Naive thymus-derived CD8-positive, alpha-beta T cell (primary cell): ENCODE measurements around the gene HOXC11. TPM values are rescaled to one million over a fixed set of nuclear protein-coding genes. Genes with fewer than 3 reads are reported as not detected.

ENCODE experiments used
- ATAC-seq, 2 donors: fragments of 150-1000 bp; cut with Tn5 transposase in 1 of 2; sonication (Bioruptor Pico), chemical (Tn5 transposase) in 1 of 2; 1 replicate in 1 of 2; 2 replicates in 1 of 2; pipeline ENCODE4 v1.10.0; 2021; ENCODE audit warnings: mild to moderate bottlenecking in 2 of 2, moderate library complexity in 2 of 2
- POLR2A ChIA-PET: fragments of 350-600 bp; sonication (Branson Sonifier 250); formaldehyde crosslinking; loops from one replicate; lab custom pipeline; 2021; ENCODE audit warnings: antibody characterized with exemption; lab: Charles Lee
- DNase-seq, 10 donors: peaks; one replicate each; pipeline versions ENCODE4 v3.0.0 to v3.0.0-alpha.2; 2020 to 2022
- H3K27ac Mint-ChIP-seq, 10 donors: one replicate each; pipeline ENCODE4 v1.8.0; 2020 to 2022; ENCODE audit warnings: mild to moderate bottlenecking in 10 of 10, mixed read lengths in 10 of 10, moderate library complexity in 4 of 10, inconsistent platforms in 1 of 10
- H3K27me3 Mint-ChIP-seq, 5 donors: one replicate each; pipeline ENCODE4 v1.8.0; 2021 to 2022; ENCODE audit warnings: mixed read lengths in 5 of 5
- H3K36me3 Mint-ChIP-seq, 3 donors: one replicate each; pipeline ENCODE4 v1.8.0; 2020 to 2022; ENCODE audit warnings: mixed read lengths in 3 of 3, mild to moderate bottlenecking in 2 of 3, inconsistent platforms in 1 of 3
- H3K4me1 Mint-ChIP-seq, 4 donors: one replicate each; pipeline ENCODE4 v1.8.0; 2021 to 2022; ENCODE audit warnings: mixed read lengths in 4 of 4
- H3K4me3 Mint-ChIP-seq, 10 donors: one replicate each; pipeline ENCODE4 v1.8.0; 2020 to 2022; ENCODE audit warnings: mild to moderate bottlenecking in 10 of 10, mixed read lengths in 10 of 10, moderate library complexity in 6 of 10, inconsistent platforms in 1 of 10
- H3K9me3 Mint-ChIP-seq, 9 donors: one replicate each; pipeline ENCODE4 v1.8.0; 2020 to 2022; ENCODE audit warnings: mixed read lengths in 9 of 9, mild to moderate bottlenecking in 3 of 9, inconsistent platforms in 1 of 9, moderate library complexity in 1 of 9
- polyA plus RNA-seq, 3 donors: library from polyadenylated mRNA; unstranded; fragments of 300-500 nt; fragmentation: Illumina TruSeq; gene quantifications; one replicate each; pipeline ENCODE4 v1.2.3, GENCODE V29; 2021
- total RNA-seq, 8 experiments: library from RNA in 2 of 8; stranded (reverse) in 2 of 8; gene quantifications; one replicate each; pipeline ENCODE4 v1.2.3 and lab custom pipeline; 2021 to 2026

The HOXC11 gene
- total and polyA plus RNA-seq, 5 experiments from 2014 or later, result not detected

- ATAC-seq (no peak), DNase-seq (no peak)
- peak overlapping the region in 2 of 10 donors; percentile 23 to 29 for H3K27ac Mint-ChIP-seq
- H3K36me3 Mint-ChIP-seq, result peaks cover 3 to 18% (median 11%) of the 10 kb centered on the region in 3 donors
- H3K4me1 Mint-ChIP-seq, result peaks cover 21 to 45% (median 40%) of the 10 kb centered on the region in 4 donors
- POLR2A ChIA-PET, result interaction anchor here (0.8 kb wide), 1 partner anchor 13 kb away, joined by 3 read pairs; no protein-coding TSS in a partner anchor
- H3K9me3 Mint-ChIP-seq, result peaks cover 0 to 5% (median 0%) of the 10 kb centered on the region in 9 donors
- H3K27me3 Mint-ChIP-seq, result peaks cover 66 to 94% (median 82%) of the 10 kb centered on the region in 5 donors
- peak overlapping the region in 6 of 10 donors; percentile 1 to 66 (median 24) for H3K4me3 Mint-ChIP-seq
Measured at GRCh38 chr12:53963434-53964314, 9.3 kb upstream of the HOXC11 start.

- peak overlapping the region in 1 of 10 donors; percentile 23 for H3K27ac Mint-ChIP-seq
Measured at GRCh38 chr12:53964315-53964713, 8.6 kb upstream of the HOXC11 start.

GRCh38 chr12:53965281-53966084 lies 7.4 kb upstream of the HOXC11 start:
- Mint-ChIP-seq H3K4me3 (peak overlapping the region; percentile 2 to 77 (median 56)), H3K9me3 (peaks cover 0 to 5% (median 0%) of the 10 kb centered on the region in 9 donors), H3K4me1 (peaks cover 21 to 38% (median 35%) of the 10 kb centered on the region in 4 donors), H3K36me3 (peaks cover 0 to 15% (median 7%) of the 10 kb centered on the region in 3 donors), H3K27ac (peak overlapping the region in 2 of 10 donors; percentile 20 to 85), H3K27me3 (peaks cover 63 to 94% (median 84%) of the 10 kb centered on the region in 5 donors)
- POLR2A ChIA-PET, result interaction anchor here (0.6 kb wide), 1 partner anchor 10 kb away, joined by 4 read pairs; no protein-coding TSS in a partner anchor
- ATAC-seq (no peak), DNase-seq (no peak)

More at GRCh38 chr12:53964315-53964713, 8.6 kb upstream of the HOXC11 start:
- POLR2A ChIA-PET, result interaction anchor here (0.8 kb wide), 1 partner anchor 12 kb away, joined by 3 read pairs; no protein-coding TSS in a partner anchor
- Mint-ChIP-seq H3K4me3 (peak overlapping the region in 7 of 10 donors; percentile 2 to 67 (median 46)), H3K4me1 (peaks cover 21 to 45% (median 40%) of the 10 kb centered on the region in 4 donors), H3K27me3 (peaks cover 70 to 94% (median 83%) of the 10 kb centered on the region in 5 donors), H3K9me3 (peaks cover 0 to 5% (median 0%) of the 10 kb centered on the region in 9 donors), H3K36me3 (peaks cover 3 to 18% (median 11%) of the 10 kb centered on the region in 3 donors)
- DNase-seq (no peak), ATAC-seq (no peak)

- H3K4me1 Mint-ChIP-seq, result peaks cover 21 to 38% (median 34%) of the 10 kb centered on the region in 4 donors
- no peak overlapping the region for H3K27ac Mint-ChIP-seq
- H3K9me3 Mint-ChIP-seq, result peaks cover 0 to 5% (median 0%) of the 10 kb centered on the region in 9 donors
- POLR2A ChIA-PET, result interaction anchor here (0.7 kb wide), 1 partner anchor 22 kb away, joined by 5 read pairs; no protein-coding TSS in a partner anchor
- DNase-seq, result no peak
- peak overlapping the region in 9 of 10 donors; percentile 54 to 85 (median 74) for H3K4me3 Mint-ChIP-seq
- peaks cover 0 to 13% (median 7%) of the 10 kb centered on the region in 3 donors for H3K36me3 Mint-ChIP-seq
- no peak for ATAC-seq
- peaks cover 63 to 95% (median 88%) of the 10 kb centered on the region in 5 donors for H3K27me3 Mint-ChIP-seq
Measured at GRCh38 chr12:53966085-53966384, 6.9 kb upstream of the HOXC11 start.

GRCh38 chr12:53966385-53967133 lies 6.4 kb upstream of the HOXC11 start:
- peaks cover 68 to 99% (median 93%) of the 10 kb centered on the region in 5 donors for H3K27me3 Mint-ChIP-seq
- peaks cover 21 to 38% (median 34%) of the 10 kb centered on the region in 4 donors for H3K4me1 Mint-ChIP-seq
- peak overlapping the region; percentile 54 to 85 (median 73) for H3K4me3 Mint-ChIP-seq
- peaks cover 0 to 5% (median 0%) of the 10 kb centered on the region in 9 donors for H3K9me3 Mint-ChIP-seq
- POLR2A ChIA-PET, result interaction anchor here (0.7 kb wide), 1 partner anchor 22 kb away, joined by 5 read pairs; no protein-coding TSS in a partner anchor
- DNase-seq (no peak), ATAC-seq (peak; percentile 12 to 22)
- H3K36me3 Mint-ChIP-seq, result peaks cover 0 to 13% (median 7%) of the 10 kb centered on the region in 3 donors
- peak overlapping the region in 1 of 10 donors; percentile 82 for H3K27ac Mint-ChIP-seq

- DNase-seq (no peak), ATAC-seq (no peak)
- Mint-ChIP-seq H3K9me3 (peaks cover 0 to 7% (median 2%) of the 10 kb centered on the region in 9 donors), H3K4me1 (peaks cover 21 to 38% (median 34%) of the 10 kb centered on the region in 4 donors), H3K27me3 (peaks cover 67 to 100% (median 93%) of the 10 kb centered on the region in 5 donors), H3K27ac (peak overlapping the region in 1 of 10 donors; percentile 49), H3K4me3 (peak overlapping the region in 2 of 10 donors; percentile 49 to 56), H3K36me3 (peaks cover 2 to 13% (median 7%) of the 10 kb centered on the region in 3 donors)
- POLR2A ChIA-PET, result no interaction called here
Measured at GRCh38 chr12:53967421-53967925, 5.5 kb upstream of the HOXC11 start.

GRCh38 chr12:53968214-53969127 lies 4.5 kb upstream of the HOXC11 start:
- Mint-ChIP-seq H3K36me3 (peaks cover 3 to 18% (median 13%) of the 10 kb centered on the region in 3 donors), H3K27ac (no peak overlapping the region), H3K9me3 (peaks cover 0 to 16% (median 9%) of the 10 kb centered on the region in 9 donors), H3K4me1 (peaks cover 23 to 42% (median 39%) of the 10 kb centered on the region in 4 donors), H3K27me3 (peaks cover 71 to 100% (median 93%) of the 10 kb centered on the region in 5 donors), H3K4me3 (no peak overlapping the region)
- ATAC-seq (no peak), DNase-seq (no peak)
- POLR2A ChIA-PET, result interaction anchor here (1.4 kb wide), 1 partner anchor 9 kb away, joined by 3 read pairs; no protein-coding TSS in a partner anchor

- Mint-ChIP-seq H3K27me3 (peaks cover 63 to 100% (median 84%) of the 10 kb centered on the region in 5 donors), H3K4me3 (no peak overlapping the region), H3K36me3 (peaks cover 3 to 15% (median 8%) of the 10 kb centered on the region in 3 donors), H3K4me1 (peaks cover 17 to 39% (median 34%) of the 10 kb centered on the region in 4 donors), H3K9me3 (peaks cover 0 to 18% (median 9%) of the 10 kb centered on the region in 9 donors), H3K27ac (peak overlapping the region in 1 of 10 donors; percentile 79)
- DNase-seq, result no peak
- ATAC-seq, result no peak
- POLR2A ChIA-PET, result interaction anchor here (0.6 kb wide), 1 partner anchor 259 kb away, joined by 3 read pairs; no protein-coding TSS in a partner anchor
Measured at GRCh38 chr12:53969588-53970259, 3.2 kb upstream of the HOXC11 start.

GRCh38 chr12:53970451-53970850 lies 2.5 kb upstream of the HOXC11 start:
- H3K4me1 Mint-ChIP-seq, result peaks cover 16 to 37% (median 31%) of the 10 kb centered on the region in 4 donors
- POLR2A ChIA-PET, result no interaction called here
- H3K36me3 Mint-ChIP-seq, result peaks cover 3 to 12% (median 8%) of the 10 kb centered on the region in 3 donors
- no peak overlapping the region for H3K27ac Mint-ChIP-seq
- H3K4me3 Mint-ChIP-seq, result no peak overlapping the region
- peaks cover 60 to 98% (median 80%) of the 10 kb centered on the region in 5 donors for H3K27me3 Mint-ChIP-seq
- DNase-seq (no peak), ATAC-seq (no peak)
- H3K9me3 Mint-ChIP-seq, result peaks cover 0 to 18% (median 9%) of the 10 kb centered on the region in 9 donors

- POLR2A ChIA-PET, result no interaction called here
Measured at GRCh38 chr12:53971129-53971528, 1.8 kb upstream of the HOXC11 start.

More at GRCh38 chr12:53971129-53971528, 1.8 kb upstream of the HOXC11 start:
- Mint-ChIP-seq H3K4me3 (no peak overlapping the region), H3K27ac (peak overlapping the region in 1 of 10 donors; percentile 41), H3K9me3 (peaks cover 0 to 21% (median 11%) of the 10 kb centered on the region in 9 donors), H3K4me1 (peaks cover 13 to 37% (median 29%) of the 10 kb centered on the region in 4 donors), H3K27me3 (peaks cover 62 to 98% (median 82%) of the 10 kb centered on the region in 5 donors), H3K36me3 (peaks cover 5 to 9% (median 8%) of the 10 kb centered on the region in 3 donors)
- DNase-seq (no peak), ATAC-seq (no peak)
